ENCODE data around the gene UBE2Q2. TPM values are rescaled to one million over a fixed set of nuclear protein-coding genes. Genes with fewer than 3 reads are reported as not detected.
"Not testable (repeated sequence)": the region's sequence is repeated elsewhere in the genome, so short reads cannot be mapped to it uniquely, and the experiment has no call there.

UBE2Q2 gene
- 18.1 and 21.4 TPM in 2 replicates for total RNA-seq (2021)
- Bru-seq, nascent RNA: percentile 83 among the genes with signal in this experiment
- percentile 77 among the genes with signal in this experiment for BruChase-seq, experiment 1, labeled RNA remaining after a 2-hour chase
- percentile 69 among the genes with signal in this experiment for BruChase-seq, experiment 2, labeled RNA remaining after a 6-hour chase
- long read RNA-seq, transcript UBE2Q2-201 (13 exons, 3,130 nt): major isoform, 26 of 61 reads
- long read RNA-seq, transcript UBE2Q2-208 (12 exons, 2,969 nt): minor isoform, 12 of 61 reads
- long read RNA-seq, partial matches to known transcripts: 2 of 61 reads
- long read RNA-seq, other reads (novel, unspliced or antisense): 21 of 61 reads

DNA sequence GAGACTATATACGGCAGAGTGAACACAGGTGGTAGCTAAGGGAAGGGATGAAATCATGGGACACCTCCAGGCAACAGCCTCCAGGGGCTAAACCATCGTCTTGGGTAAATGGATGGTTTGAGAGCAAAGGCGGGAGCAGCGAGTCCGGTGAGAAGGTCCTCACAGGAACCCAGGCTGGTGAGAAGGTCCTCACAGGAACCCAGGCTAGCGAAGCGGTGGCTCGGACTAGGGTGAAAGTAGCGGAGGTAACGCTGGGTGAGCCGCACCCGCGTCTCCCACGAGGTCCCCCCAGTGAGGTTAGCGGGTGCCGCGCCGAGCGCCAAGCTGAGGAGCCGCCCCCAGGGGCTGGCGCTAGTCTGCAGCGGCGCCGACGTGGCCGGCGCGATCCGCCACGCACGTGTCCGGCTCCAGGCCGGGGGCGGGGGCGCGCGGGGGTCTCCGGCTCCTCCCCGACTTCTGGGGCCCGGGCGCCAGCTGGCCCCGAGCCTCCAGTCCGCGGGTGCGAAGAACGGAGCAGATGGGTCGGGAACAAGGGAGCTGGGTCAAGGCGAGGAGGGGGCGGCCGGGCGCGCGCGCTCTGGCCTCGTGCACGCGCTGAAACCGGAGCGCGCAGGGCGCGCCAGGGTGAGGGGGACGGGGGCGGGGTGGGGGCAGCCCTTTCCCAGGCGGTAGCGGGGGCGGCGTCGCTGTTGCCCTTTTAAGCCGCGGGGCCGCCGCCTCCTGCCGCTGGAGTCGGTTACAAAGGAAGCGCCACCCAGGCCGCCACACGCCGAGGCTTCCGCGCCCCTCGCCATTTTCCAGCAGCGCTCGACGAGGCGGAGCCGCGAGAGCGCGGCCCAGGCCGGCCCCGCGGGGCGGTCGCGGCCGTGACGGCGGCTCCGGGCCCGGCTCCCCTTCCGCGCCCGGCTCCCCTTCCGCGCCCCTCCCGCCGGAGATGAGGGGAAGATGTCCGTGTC is at the start of gene UBE2Q2:
Gene UBE2Q2 (plus strand): TSS at position 726 of the 956 bp plus-strand sequence. CDS start 220 bp downstream, at position 946.
- BruUV-seq (replicated peaks): no TSS peak
- Histone ChIP-seq H3K27ac (ENCODE audit: low read depth, low read length, poor library complexity, severe bottlenecking) (peak within 1 kb of the TSS; percentile 80), H3K4me1 (ENCODE audit: insufficient read depth, low read length, poor library complexity, severe bottlenecking) (peaks cover 24% of the 10 kb centered on the region), H3K27me3 (replicated peaks; ENCODE audit: insufficient read depth, low read depth, low read length, poor library complexity) (no peaks in the 10 kb centered on the region), H3K4me3 (ENCODE audit: low read depth, low read length, poor library complexity, severe bottlenecking) (peak within 1 kb of the TSS; percentile 80), H3K9me3 (ENCODE audit: low read depth, low read length, poor library complexity, severe bottlenecking) (no peaks in the 10 kb centered on the region), H3K36me3 (ENCODE audit: insufficient read depth, low read length, poor library complexity, severe bottlenecking) (no peaks in the 10 kb centered on the region)
- TF ChIP-seq, protein P1, sequence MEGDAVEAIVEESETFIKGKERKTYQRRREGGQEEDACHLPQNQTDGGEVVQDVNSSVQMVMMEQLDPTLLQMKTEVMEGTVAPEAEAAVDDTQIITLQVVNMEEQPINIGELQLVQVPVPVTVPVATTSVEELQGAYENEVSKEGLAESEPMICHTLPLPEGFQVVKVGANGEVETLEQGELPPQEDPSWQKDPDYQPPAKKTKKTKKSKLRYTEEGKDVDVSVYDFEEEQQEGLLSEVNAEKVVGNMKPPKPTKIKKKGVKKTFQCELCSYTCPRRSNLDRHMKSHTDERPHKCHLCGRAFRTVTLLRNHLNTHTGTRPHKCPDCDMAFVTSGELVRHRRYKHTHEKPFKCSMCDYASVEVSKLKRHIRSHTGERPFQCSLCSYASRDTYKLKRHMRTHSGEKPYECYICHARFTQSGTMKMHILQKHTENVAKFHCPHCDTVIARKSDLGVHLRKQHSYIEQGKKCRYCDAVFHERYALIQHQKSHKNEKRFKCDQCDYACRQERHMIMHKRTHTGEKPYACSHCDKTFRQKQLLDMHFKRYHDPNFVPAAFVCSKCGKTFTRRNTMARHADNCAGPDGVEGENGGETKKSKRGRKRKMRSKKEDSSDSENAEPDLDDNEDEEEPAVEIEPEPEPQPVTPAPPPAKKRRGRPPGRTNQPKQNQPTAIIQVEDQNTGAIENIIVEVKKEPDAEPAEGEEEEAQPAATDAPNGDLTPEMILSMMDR (conservative IDR thresholded peaks at IDR 0.05; ENCODE audit: low read depth, low read length): no peak
- TF ChIP-seq EZH2 (IDR thresholded peaks at IDR 0.05; ENCODE audit: borderline replicate concordance, low read depth, low read length, poor library complexity, severe bottlenecking): no peak
- CTCF ChIA-PET: interaction anchor here (0.6 kb wide), 1 partner anchor 475 kb away, joined by 7 read pairs; the partner anchor contains the start of gene MAN2C1
- POLR2A ChIA-PET (ENCODE audit: low non-redundant PET): interaction anchor here (0.7 kb wide), 1 partner anchor 1055 kb away, joined by 3 read pairs; no protein-coding TSS in a partner anchor
- intact Hi-C loops (cut with micrococcal nuclease; ENCODE audit: unreplicated experiment): no loop called here
- DNase-seq (ENCODE audit: low spot score): peak; percentile 77

DNA sequence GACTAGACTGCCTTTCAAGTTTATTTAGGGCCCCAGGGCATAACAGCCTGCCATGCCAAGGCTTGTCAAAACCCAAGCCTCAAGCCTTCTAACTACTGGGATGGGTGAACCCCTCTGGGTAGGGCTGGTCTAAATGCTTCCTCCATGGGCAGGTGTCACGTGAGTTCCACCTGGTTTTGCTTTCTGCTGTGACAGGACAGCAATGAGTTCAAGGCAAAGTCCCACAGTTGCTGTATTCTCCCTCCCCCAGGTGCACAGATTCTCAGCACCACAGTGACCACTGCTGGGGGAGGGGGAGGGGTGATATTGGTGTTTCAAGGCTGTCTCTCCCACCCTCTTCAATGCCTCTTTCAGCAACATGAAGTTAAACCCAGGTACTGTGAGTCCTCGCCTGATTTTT is 46.9 kb upstream of the UBE2Q2 start:
- no peak overlapping the region for H3K27ac ChIP-seq (ENCODE audit: low read depth, low read length, poor library complexity, severe bottlenecking)
- H3K4me3 ChIP-seq (ENCODE audit: low read depth, low read length, poor library complexity, severe bottlenecking): no peak overlapping the region
- no TSS peak for BruUV-seq (replicated peaks)
- intact Hi-C loops (cut with micrococcal nuclease; ENCODE audit: unreplicated experiment): no loop called here
- H3K36me3 ChIP-seq (ENCODE audit: insufficient read depth, low read length, poor library complexity, severe bottlenecking): no peaks in the 10 kb centered on the region
- H3K9me3 ChIP-seq (ENCODE audit: low read depth, low read length, poor library complexity, severe bottlenecking): no peaks in the 10 kb centered on the region
- peaks cover 18% of the 10 kb centered on the region for H3K27me3 ChIP-seq (replicated peaks; ENCODE audit: insufficient read depth, low read depth, low read length, poor library complexity)
- no peak for DNase-seq (ENCODE audit: low spot score)
- CTCF ChIA-PET: no interaction called here
- no peaks in the 10 kb centered on the region for H3K4me1 ChIP-seq (ENCODE audit: insufficient read depth, low read length, poor library complexity, severe bottlenecking)
- POLR2A ChIA-PET (ENCODE audit: low non-redundant PET): no interaction called here
- TF ChIP-seq, protein P1 (conservative IDR thresholded peaks at IDR 0.05; ENCODE audit: low read depth, low read length): no peak
- TF ChIP-seq EZH2 (IDR thresholded peaks at IDR 0.05; ENCODE audit: borderline replicate concordance, low read depth, low read length, poor library complexity, severe bottlenecking): no peak

DNA sequence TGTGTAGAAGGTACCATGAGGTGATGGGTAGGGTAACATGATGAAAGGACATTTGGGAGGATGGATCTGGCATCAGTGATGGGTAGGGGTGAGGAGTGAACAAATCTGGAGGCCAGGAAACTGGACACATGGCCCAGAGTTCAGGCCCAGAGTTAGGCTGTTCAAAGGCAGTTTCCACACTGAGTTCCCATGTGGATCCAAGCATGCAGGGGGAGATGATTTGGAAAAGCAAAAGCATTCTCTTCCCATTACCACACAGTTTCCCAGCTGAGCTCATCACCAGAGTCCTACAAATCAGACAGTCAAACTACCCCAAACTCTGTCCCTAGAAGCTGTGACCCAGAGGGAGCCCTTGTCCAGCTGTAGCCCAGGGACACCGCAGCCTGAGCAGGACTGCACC is 46.1 kb upstream of the UBE2Q2 start:
- H3K4me3 ChIP-seq (ENCODE audit: low read depth, low read length, poor library complexity, severe bottlenecking); CTCF ChIA-PET; H3K4me1 ChIP-seq (ENCODE audit: insufficient read depth, low read length, poor library complexity, severe bottlenecking); H3K36me3 ChIP-seq (ENCODE audit: insufficient read depth, low read length, poor library complexity, severe bottlenecking); H3K27ac ChIP-seq (ENCODE audit: low read depth, low read length, poor library complexity, severe bottlenecking); H3K9me3 ChIP-seq (ENCODE audit: low read depth, low read length, poor library complexity, severe bottlenecking); intact Hi-C loops (cut with micrococcal nuclease; ENCODE audit: unreplicated experiment); DNase-seq (ENCODE audit: low spot score); BruUV-seq (replicated peaks); POLR2A ChIA-PET (ENCODE audit: low non-redundant PET): not testable (repeated sequence)
- peaks cover 22% of the 10 kb centered on the region for H3K27me3 ChIP-seq (replicated peaks; ENCODE audit: insufficient read depth, low read depth, low read length, poor library complexity)

All from A673 (cell line).